SKM-1 treated with dmso at 0.1 percent for 144 hours (cell line): Measurements from ENCODE around the gene NR3C1.

Source experiments
- DNase-seq: peaks from one replicate; lab custom pipeline; 2025; ENCODE audit not compliant: unreplicated experiment; lab: John Stamatoyannopoulos, UW

NR3C1 gene

GRCh38 chr5:143372187-143372829 lies 31.2 kb downstream of the NR3C1 start:
- no peak for DNase-seq

DNA sequence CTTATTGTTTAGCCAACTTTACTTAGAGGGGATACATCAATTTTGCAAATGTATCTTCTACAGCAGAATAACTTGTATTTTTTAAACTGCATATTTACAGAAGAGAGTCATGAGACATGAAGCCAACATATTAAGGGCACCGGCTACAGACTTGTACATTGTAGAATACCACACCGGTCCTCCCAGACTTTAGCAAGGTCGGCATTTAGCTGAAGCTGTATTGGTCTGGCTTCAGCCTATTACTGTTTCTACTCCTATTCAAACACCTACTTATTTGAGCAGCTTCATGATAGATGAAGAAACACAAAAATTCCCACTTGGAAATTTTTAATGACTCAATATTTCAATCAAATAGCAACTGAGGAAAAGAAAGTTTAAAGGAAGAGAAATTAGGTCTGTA lies 33.0 kb downstream of the NR3C1 start:
- no peak for DNase-seq

GRCh38 chr5:143364061-143364460 lies 39.4 kb downstream of the NR3C1 start:
- no peak for DNase-seq

DNA sequence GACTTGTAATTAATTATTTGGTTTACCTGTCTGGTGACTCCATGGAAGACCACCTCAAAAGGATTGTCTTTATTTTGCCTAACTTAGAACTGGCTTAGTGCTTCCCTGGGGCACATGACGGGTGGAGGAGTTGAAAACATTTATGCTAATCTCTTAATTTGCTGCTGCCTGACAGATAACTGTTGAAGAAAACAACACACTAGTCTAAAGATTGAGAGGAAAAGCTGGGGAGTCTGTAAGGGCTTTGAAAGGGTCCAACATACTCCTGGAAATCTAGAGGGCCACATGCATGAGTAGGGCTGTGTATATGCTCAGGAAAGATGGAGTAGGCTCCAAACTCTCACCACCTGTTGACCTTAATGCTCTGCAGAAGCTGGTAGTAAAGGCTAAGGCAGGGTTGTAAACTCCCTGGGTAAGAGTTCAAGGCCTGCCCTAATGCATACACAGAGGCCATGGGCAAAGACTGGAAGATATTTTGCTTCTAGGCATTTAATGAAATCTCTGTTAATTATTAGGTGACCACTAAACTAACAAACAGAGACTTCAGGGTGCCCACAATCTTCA lies 40.7 kb downstream of the NR3C1 start:
- DNase-seq, result no peak

DNA sequence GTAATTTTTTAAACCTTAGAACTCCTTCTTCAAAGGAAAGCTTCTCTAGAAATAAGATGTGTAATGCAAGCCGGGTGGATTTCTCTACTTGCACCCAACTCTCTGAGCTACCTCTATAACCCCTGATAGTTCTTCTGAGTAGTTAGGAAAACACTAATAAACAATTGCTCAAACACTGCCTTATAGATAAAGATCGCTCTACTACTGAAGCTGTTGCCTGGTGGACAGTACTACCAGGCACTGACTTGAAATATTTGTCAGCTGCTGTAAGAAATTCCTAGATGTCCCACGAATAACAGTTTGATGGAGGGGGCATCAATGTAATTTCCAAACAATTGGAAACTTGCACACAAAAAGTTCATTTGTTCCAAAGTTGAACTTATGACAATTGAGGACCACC lies 42.0 kb downstream of the NR3C1 start:
- no peak for DNase-seq

DNA sequence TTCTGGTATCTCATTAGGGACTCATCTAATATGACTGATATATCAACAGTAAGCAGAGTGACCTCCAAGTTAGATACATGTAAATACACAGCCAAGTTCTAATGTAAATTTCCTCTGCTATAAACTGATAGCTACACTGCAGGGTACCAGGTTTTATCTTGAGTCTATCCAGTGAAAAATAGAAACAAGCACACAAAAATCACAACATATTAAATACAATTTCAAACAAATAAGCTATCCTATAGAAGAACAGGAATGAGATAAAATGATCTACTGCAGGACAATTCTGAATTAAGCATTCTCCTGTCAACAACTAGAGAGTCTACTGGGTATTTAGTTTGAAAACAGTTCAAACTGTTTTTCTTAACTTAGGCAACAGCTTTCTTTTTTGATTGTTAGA lies 42.7 kb downstream of the NR3C1 start:
- DNase-seq, result no peak

DNA sequence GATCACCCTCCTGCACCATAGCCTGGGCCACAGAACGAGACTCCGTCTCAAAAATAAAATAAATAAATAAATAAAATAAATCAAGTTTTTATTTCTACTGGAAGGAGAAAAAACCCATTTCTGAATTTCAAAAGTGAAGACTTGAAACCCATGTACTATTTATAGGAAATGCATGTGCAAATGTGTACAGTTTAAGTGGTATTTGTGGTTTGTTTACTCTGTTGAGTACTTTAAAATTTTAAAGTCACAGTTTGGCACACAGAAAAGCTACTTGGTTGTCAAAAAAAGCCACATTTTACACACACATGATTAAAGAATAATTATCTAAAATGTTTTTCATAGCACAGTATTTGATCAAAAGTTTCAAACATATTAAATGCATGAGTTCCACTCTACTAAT lies 43.6 kb downstream of the NR3C1 start:
- DNase-seq, result no peak

GRCh38 chr5:143356855-143357583 lies 46.5 kb downstream of the NR3C1 start:
- no peak for DNase-seq

GRCh38 chr5:143355710-143356109 lies 47.8 kb downstream of the NR3C1 start:
- DNase-seq, result no peak

DNA sequence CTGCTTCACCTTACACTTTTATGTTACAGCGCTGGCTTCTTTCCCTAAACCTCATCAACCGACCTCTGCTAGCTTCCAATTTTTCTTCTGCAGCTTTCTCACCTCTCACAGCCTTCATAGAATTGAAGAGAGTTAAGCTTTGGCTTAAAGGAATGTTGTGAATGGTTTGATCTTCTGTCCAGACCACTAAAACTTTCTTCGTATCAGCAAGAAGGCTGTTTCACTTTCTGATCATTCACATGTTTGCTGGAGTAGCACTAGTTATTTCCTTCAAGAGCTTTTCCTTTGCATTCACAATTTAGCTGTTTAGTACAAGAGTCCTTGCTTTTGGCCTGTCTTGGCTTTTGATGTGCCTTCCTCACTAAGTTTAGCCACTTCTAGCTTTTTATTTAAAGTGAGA lies 49.5 kb downstream of the NR3C1 start:
- DNase-seq, result no peak

DNA sequence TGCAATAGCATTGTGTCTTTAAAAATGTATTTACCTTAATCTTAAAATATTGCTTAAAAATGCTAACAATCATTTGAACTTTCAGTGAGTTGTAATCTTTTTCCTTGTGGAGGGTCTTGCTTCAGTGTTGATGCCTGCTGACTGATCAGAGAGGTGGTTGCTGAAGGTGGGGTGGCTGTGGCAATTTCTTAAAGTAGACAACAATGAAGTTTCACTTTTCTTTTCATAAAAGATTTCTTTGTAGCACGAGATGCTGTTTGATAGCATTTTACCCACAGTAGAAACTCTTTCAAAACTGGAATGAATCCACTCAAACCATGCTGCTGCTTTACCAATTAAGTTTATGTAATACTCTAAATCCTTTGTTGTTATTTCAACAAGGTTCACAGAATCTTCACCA lies 50.8 kb downstream of the NR3C1 start:
- no peak for DNase-seq

DNA sequence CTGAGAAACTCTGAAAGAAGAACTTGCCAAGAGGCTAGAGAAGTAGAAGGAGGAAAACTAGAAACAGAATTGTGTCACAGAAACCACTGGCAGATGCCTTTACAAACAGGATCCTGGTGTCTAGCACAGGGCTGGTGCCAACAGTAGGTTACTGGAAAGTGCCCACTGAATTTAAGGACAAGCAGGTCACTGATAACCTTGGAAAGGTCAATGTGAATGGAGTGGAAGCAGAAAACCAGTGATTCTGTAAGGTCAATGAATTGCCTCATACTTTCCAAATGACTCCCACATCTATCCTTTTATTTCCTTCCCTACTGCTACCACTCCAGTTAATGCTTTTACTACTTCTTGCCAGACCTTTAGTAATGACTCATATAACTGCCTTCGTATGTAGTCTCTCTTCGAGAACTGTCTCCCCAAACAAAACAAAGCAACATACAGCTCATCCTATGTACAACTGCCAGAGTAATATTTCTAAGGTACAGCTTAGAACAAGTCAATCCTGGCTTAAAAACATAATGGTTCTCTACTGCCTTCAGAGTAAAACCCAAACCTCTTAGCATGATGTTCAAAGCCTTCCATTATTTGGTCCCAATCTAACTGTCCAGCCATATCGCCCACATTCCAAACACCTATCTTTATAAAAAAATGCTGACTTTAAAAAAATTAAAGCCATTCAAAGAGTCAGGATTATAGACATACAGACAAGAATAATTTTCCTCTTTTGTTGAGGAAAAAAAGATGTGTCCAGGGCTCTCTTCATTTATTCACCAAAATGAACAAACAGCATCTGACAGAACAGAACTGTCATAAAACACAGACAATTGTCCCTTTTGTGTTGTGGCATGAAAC lies 52.5 kb downstream of the NR3C1 start:
- DNase-seq, result no peak

DNA sequence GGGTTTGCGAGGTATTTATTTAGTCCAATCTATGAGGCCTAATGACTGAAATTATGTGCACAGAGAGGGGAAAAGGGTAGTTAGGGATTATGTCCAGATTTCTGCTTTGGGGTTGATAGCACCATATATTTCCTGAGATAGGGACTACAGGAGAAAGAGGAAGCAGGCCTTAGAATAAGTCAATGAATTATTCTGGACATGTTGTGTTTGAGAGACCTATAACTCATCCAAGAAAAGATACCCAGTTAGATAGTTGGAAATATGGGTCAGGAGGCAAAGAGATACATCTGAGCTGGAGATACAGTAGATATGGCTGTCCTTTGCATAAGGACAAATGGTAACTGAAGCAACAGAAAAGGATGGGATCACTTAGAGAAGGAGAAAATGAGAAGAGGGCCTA lies 53.1 kb downstream of the NR3C1 start:
- DNase-seq, result no peak

DNA sequence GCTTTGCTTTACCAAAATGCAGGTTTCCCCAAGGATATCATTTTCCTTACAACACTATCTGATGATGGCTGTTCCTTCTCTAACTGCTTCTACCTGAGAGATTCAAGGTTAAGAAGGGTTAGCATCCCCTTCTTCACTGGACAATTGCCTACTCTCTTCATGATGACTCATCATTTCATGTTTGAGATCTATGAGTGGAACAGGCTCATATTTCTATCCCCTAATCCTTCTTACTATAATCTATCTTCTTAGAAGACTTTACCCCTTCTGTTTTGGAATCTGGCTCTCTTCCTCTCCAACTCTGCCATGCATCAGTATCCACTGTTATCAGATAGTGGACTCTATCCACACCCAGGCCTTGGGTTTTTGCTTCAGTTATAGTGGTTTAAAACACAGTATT lies 54.3 kb downstream of the NR3C1 start:
- DNase-seq, result no peak

- DNase-seq, result no peak
These were observed 55.7 kb downstream of the NR3C1 start for GRCh38 chr5:143347698-143348344.

- DNase-seq, result no peak
These were observed 56.4 kb downstream of the NR3C1 start for GRCh38 chr5:143347046-143347445.

DNA sequence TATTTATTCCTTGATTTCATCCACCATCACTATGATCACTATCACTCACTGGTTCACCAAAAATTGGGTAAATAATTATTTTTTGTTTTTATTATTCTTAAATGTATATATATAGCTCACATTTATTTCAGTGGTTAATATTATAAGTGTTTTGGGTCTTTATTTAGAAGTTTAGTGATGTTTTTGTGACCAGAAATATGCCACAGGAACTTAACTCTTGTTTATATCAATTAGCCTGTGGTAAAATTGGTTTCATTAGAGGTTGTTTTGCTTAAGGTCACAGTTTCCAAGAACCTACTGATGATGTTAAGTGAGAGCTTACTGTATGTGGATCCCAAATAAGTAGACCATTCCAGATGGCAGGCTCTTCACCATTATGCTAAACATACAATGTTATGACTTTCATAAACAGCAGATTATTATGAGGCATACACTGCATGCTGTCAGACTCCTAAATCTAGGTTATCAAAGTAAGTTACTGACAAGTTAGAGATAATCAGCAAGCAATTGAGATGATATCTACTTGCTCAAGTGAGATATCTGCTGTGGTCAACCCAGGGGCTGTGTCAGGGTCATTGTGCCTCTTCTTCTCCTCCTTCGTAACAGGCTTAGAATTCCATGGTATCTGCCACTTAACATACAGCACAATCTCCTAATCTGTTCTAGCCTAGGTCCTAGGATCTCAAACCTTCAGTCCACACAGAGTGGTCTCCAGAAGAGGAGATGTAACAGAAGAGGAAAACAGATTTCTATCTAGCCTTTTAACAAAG lies 57.6 kb downstream of the NR3C1 start:
- no peak for DNase-seq

DNA sequence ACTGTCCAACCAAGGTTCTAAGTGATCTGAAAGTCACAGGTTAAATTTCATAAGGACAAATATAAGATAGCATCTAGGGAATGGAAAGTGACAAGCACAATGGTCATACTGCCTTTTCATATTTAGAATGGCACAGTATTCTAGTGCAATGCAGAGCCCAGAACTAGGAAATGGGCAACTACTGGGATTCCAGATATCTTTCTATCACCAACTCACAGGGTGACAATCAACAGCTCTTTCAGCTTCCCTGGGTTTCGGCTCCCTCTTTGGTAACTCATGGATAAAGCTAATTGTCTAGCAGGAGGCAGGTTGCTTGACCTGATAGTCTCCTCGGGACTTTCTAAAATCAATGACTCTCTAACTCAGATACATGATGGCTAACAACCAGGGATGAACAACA lies 60.4 kb downstream of the NR3C1 start:
- no peak for DNase-seq

DNA sequence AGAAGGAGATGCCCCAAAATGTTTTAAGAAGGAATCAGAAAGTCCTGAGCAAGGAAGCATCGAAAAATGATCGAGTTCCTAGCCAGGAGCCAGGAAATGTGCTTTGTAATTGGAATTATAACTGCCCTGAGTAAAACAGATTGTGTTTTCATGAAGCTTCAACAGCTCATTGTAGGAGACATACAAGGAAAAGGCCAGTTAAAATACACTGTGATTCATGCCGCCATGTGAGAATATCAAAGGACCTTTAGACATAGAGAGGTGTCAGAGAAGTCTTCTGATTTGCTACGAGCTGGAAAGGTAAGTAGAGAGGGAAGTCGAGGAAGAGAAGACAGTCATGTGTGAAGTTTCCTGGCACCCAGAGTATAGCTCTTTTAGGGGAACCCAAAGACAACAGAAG lies 60.9 kb downstream of the NR3C1 start:
- no peak for DNase-seq

DNA sequence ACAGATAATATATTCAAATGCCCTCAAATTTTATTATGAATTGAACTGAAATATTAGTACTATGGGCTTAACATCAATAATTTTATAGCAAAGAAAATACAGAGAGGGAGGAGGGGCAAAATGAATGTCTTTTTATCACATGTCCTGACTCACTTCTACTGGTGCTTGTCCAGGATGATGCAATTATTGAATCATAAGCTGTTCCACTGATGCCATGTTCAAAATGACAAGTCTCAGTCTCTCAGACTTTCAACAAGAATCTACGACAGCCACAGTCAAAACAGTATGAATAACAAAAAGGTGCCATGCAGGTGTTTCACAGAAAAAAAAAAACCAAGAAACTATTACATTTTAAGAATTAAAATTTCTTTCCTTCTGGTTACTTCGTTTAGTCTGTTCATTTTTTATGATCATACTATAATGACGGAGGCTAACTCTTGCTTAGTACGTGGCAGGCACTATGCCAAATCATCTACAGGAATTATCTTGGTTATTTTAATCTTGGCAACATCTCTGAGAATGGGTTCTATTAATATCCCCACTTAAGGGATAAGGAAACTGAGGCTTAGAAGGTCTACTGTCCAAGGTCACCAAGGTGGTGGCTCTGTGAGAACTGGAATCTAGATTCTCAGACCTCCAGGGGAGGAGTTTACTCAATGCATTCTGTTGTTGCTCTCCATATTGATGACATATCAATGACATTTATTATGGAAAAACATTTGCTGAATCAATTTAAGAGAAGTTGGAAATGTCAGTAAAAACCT lies 61.5 kb downstream of the NR3C1 start:
- DNase-seq, result no peak
